ENCODE measurements around the gene CACNA1I.

The CACNA1I gene

DNA sequence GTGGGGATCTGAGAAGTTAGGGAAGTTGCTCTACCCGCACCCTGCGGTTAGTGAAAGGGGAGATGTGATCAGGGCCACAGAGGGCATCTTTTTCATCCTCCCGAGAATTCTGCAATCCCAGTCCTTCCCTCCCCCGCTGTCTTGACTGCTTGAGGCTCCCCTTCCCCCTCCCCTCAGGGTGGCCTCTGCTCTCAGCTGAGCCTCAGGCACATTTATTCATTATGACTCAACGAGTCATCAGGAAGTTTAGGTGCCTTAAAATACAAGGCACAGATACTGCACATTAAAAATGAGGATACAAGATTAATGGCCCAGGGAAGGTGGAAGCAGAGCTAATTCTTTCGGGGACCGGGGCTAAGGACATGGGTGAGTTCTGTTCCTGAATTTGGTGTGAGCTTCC, 104.0 kb downstream of the CACNA1I start:
- Histone ChIP-seq H3K27ac (ENCODE audit: low read length) (no peak overlapping the region), H3K36me3 (ENCODE audit: control insufficient read depth in 2 of 2, insufficient read depth in 2 of 2, low read length in 2 of 2) (no peaks in the 10 kb centered on the region), H3K4me1 (ENCODE audit: control insufficient read depth, insufficient read depth, low read length) (no peaks in the 10 kb centered on the region), H3K27me3 (ENCODE audit: control insufficient read depth in 1 of 2, insufficient read depth in 2 of 2, low read length in 2 of 2) (peaks cover 0 to 10% of the 10 kb centered on the region in 2 donors), H3K9ac (ENCODE audit: low read length in 2 of 2) (no peak overlapping the region), H3K4me3 (ENCODE audit: low read length in 2 of 2) (no peak overlapping the region), H3K9me3 (ENCODE audit: control insufficient read depth in 2 of 2, low read length in 2 of 2) (peaks cover 12 to 39% of the 10 kb centered on the region in 2 donors)

DNA sequence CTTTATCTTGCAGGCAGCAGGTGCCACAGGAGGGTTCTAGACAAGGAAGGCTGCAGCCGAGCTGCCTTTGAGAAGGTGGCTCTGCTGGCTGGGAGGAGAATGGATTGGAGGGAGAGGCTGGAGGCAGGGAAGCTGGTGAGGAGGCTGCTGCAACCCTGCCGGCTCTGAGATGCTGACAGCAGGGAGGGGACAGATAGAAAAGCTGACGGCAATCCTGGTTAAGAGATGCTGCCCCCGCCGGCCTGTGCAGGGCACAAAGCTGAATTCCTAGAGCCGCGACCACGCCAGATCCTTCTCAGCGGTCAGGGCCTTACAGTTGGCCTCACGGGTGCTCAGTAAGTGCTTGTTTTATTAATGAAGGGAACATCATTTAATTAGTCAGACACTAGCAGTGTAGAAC, 105.4 kb downstream of the CACNA1I start:
- Histone ChIP-seq H3K27ac (ENCODE audit: low read length) (no peak overlapping the region), H3K4me3 (ENCODE audit: low read length in 2 of 2) (no peak overlapping the region), H3K9ac (ENCODE audit: low read length in 2 of 2) (no peak overlapping the region), H3K4me1 (ENCODE audit: control insufficient read depth, insufficient read depth, low read length) (no peaks in the 10 kb centered on the region), H3K36me3 (ENCODE audit: control insufficient read depth in 2 of 2, insufficient read depth in 2 of 2, low read length in 2 of 2) (no peaks in the 10 kb centered on the region), H3K9me3 (ENCODE audit: control insufficient read depth in 2 of 2, low read length in 2 of 2) (peaks cover 12 to 26% of the 10 kb centered on the region in 2 donors), H3K27me3 (ENCODE audit: control insufficient read depth in 1 of 2, insufficient read depth in 2 of 2, low read length in 2 of 2) (peaks cover 0 to 12% of the 10 kb centered on the region in 2 donors)

DNA sequence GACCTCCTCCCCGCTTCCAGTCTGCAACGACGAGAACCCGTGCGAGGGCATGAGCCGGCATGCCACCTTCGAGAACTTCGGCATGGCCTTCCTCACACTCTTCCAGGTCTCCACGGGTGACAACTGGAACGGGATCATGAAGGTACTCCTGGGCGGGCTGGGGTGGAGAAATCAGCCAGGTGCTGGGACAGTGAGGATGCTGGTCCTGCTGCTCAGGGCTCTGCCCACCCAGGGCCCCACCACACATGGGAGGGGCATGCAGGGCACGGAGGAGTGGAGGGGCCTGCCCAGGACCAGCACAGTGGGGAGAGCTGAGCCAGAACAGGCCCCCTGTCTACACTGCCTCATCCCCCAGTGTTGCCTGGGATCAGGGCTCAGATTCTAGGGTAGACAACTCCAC, 107.4 kb downstream of the CACNA1I start:
- Histone ChIP-seq H3K4me3 (ENCODE audit: low read length in 2 of 2) (no peak overlapping the region), H3K9ac (ENCODE audit: low read length in 2 of 2) (no peak overlapping the region), H3K9me3 (ENCODE audit: control insufficient read depth in 2 of 2, low read length in 2 of 2) (peaks cover 0 to 11% of the 10 kb centered on the region in 2 donors), H3K27me3 (ENCODE audit: control insufficient read depth in 1 of 2, insufficient read depth in 2 of 2, low read length in 2 of 2) (peaks cover 0 to 16% of the 10 kb centered on the region in 2 donors), H3K4me1 (ENCODE audit: control insufficient read depth, insufficient read depth, low read length) (no peaks in the 10 kb centered on the region), H3K36me3 (ENCODE audit: control insufficient read depth in 2 of 2, insufficient read depth in 2 of 2, low read length in 2 of 2) (no peaks in the 10 kb centered on the region), H3K27ac (ENCODE audit: low read length) (no peak overlapping the region)

DNA sequence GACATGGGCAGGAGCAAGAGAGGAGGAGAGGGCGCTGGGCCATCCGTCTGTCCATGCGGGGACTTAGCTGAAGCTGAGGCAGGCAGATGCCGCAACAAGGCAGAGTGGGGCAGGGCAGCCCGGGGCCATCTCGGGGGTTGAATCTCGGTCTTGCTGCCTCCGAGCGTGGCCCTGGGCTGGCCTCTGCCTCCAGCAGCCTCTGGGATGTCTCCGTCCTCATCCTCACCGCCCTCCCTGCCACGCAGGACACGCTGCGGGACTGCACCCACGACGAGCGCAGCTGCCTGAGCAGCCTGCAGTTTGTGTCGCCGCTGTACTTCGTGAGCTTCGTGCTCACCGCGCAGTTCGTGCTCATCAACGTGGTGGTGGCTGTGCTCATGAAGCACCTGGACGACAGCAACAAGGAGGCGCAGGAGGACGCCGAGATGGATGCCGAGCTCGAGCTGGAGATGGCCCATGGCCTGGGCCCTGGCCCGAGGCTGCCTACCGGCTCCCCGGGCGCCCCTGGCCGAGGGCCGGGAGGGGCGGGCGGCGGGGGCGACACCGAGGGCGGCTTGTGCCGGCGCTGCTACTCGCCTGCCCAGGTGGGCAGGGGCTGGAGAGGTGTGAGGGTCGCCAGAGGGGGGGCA, 108.4 kb downstream of the CACNA1I start:
- Histone ChIP-seq H3K9ac (ENCODE audit: low read length in 2 of 2) (no peak overlapping the region), H3K9me3 (ENCODE audit: control insufficient read depth in 2 of 2, low read length in 2 of 2) (peaks cover 0 to 1% of the 10 kb centered on the region in 2 donors), H3K27me3 (ENCODE audit: control insufficient read depth in 1 of 2, insufficient read depth in 2 of 2, low read length in 2 of 2) (peaks cover 2 to 16% of the 10 kb centered on the region in 2 donors), H3K4me3 (ENCODE audit: low read length in 2 of 2) (no peak overlapping the region), H3K36me3 (ENCODE audit: control insufficient read depth in 2 of 2, insufficient read depth in 2 of 2, low read length in 2 of 2) (no peaks in the 10 kb centered on the region), H3K4me1 (ENCODE audit: control insufficient read depth, insufficient read depth, low read length) (no peaks in the 10 kb centered on the region), H3K27ac (ENCODE audit: low read length) (no peak overlapping the region)

DNA sequence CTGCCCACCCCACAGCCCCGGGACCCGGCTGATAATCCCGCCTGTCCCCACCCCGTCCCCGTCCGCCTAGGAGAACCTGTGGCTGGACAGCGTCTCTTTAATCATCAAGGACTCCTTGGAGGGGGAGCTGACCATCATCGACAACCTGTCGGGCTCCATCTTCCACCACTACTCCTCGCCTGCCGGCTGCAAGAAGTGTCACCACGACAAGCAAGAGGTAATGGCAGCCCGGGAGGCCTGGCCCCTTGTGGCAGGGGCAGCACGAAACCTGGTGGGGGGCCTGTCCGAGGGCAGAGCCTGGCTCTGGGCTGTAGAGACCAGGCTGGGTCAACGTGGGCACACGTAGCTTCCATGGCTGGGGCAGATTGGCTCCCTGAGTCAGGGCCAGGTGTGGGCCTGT, 109.1 kb downstream of the CACNA1I start:
- H3K9me3 ChIP-seq (ENCODE audit: control insufficient read depth in 2 of 2, low read length in 2 of 2) = no peaks in the 10 kb centered on the region
- H3K4me1 ChIP-seq (ENCODE audit: control insufficient read depth, insufficient read depth, low read length) = no peaks in the 10 kb centered on the region
- H3K36me3 ChIP-seq (ENCODE audit: control insufficient read depth in 2 of 2, insufficient read depth in 2 of 2, low read length in 2 of 2) = no peaks in the 10 kb centered on the region
- H3K27ac ChIP-seq (ENCODE audit: low read length) = no peak overlapping the region
- H3K9ac ChIP-seq (ENCODE audit: low read length in 2 of 2) = no peak overlapping the region
- H3K4me3 ChIP-seq (ENCODE audit: low read length in 2 of 2) = no peak overlapping the region
- H3K27me3 ChIP-seq (ENCODE audit: control insufficient read depth in 1 of 2, insufficient read depth in 2 of 2, low read length in 2 of 2) = peaks cover 8 to 19% of the 10 kb centered on the region in 2 donors

DNA sequence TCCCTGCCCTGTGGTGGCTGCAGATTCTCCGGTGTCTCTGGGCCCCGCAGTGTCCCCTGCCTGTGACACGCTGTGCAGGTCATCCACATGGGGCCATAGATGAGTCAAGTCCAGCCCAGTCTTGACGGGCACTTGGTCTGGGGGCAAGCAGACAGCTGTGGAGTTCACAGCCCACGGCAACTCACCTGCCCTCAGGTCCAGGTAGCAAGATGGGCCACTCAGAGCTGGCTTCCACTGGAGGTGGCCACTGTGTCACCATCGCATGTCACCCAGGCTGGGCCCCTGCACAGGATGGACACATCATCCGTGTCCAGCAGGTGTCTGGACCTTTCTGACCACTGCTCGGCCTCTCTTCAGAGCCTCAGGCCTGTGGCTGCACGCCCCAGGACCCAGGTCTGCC, 109.9 kb downstream of the CACNA1I start:
- no peak overlapping the region for H3K9ac ChIP-seq (ENCODE audit: low read length in 2 of 2)
- H3K4me3 ChIP-seq (ENCODE audit: low read length in 2 of 2) = no peak overlapping the region
- no peaks in the 10 kb centered on the region for H3K4me1 ChIP-seq (ENCODE audit: control insufficient read depth, insufficient read depth, low read length)
- no peak overlapping the region for H3K27ac ChIP-seq (ENCODE audit: low read length)
- H3K9me3 ChIP-seq (ENCODE audit: control insufficient read depth in 2 of 2, low read length in 2 of 2) = no peaks in the 10 kb centered on the region
- H3K36me3 ChIP-seq (ENCODE audit: control insufficient read depth in 2 of 2, insufficient read depth in 2 of 2, low read length in 2 of 2) = no peaks in the 10 kb centered on the region
- peaks cover 14 to 18% of the 10 kb centered on the region in 2 donors for H3K27me3 ChIP-seq (ENCODE audit: control insufficient read depth in 1 of 2, insufficient read depth in 2 of 2, low read length in 2 of 2)

DNA sequence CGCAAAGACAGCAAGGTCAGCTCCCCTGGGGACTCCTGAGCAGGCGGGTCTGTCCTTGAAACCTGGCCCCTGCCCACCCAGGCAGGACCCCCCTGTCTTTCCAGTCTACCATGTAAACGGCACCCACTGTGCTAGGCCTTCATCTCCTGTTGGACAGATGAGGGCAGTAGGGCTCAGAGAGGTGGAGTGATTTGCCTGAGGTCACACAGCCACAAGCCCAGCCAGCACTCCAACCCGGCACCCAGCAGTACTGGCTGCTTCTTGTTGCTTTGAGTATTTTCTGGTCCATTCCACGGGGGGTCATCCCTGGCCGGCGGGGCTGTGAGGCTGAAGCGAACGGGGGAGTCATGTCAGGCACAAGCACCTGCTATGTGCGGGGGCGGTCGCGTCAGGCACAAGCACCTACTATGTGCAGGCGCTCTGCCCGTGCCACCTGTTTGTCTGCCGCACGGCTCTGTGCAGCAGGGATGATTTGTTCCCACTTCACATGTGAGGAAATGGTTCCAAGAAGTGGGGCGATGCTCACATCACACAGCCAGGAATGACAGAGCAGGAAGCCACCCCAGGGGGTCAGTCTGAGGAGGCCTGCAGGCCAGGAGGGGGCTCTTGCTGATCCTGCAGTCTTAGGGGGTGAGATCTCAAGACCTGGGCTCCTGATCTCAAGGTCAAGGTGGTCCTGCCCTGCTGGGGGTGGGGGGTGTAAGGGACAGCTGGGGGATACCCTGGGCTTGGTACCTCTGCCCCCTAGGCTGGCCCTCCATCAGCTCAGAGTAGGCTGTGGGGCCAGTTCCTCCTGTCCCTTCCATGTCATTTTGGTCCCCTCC, 110.7 kb downstream of the CACNA1I start:
- Histone ChIP-seq H3K36me3 (ENCODE audit: control insufficient read depth in 2 of 2, insufficient read depth in 2 of 2, low read length in 2 of 2) (no peaks in the 10 kb centered on the region), H3K4me1 (ENCODE audit: control insufficient read depth, insufficient read depth, low read length) (peaks cover 2% of the 10 kb centered on the region), H3K9ac (ENCODE audit: low read length in 2 of 2) (no peak overlapping the region), H3K27me3 (ENCODE audit: control insufficient read depth in 1 of 2, insufficient read depth in 2 of 2, low read length in 2 of 2) (peaks cover 16 to 21% of the 10 kb centered on the region in 2 donors), H3K9me3 (ENCODE audit: control insufficient read depth in 2 of 2, low read length in 2 of 2) (no peaks in the 10 kb centered on the region), H3K27ac (ENCODE audit: low read length) (no peak overlapping the region), H3K4me3 (ENCODE audit: low read length in 2 of 2) (no peak overlapping the region)

DNA sequence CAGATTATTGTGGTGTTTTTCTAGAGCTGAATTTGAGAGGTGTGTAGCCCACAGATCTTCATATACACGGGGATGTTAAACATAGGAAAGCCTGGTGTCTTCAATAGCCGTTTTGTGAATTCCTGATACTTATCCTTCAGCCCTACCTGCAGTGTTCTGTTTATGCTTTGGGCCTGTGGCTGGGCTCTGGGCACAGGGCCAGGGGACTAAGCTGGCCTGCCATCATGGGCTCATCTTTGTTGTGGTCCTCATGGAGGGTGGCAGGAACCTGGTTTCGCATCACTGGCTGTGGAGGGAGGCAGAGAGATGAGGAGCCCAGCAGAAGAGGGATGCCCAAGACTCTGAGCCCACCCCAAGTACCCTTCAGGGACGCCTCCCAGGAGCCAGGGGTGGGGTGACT, 112.4 kb downstream of the CACNA1I start:
- peaks cover 25 to 29% of the 10 kb centered on the region in 2 donors for H3K27me3 ChIP-seq (ENCODE audit: control insufficient read depth in 1 of 2, insufficient read depth in 2 of 2, low read length in 2 of 2)
- no peak overlapping the region for H3K9ac ChIP-seq (ENCODE audit: low read length in 2 of 2)
- H3K9me3 ChIP-seq (ENCODE audit: control insufficient read depth in 2 of 2, low read length in 2 of 2) = no peaks in the 10 kb centered on the region
- peaks cover 2% of the 10 kb centered on the region for H3K4me1 ChIP-seq (ENCODE audit: control insufficient read depth, insufficient read depth, low read length)
- H3K4me3 ChIP-seq (ENCODE audit: low read length in 2 of 2) = no peak overlapping the region
- no peak overlapping the region for H3K27ac ChIP-seq (ENCODE audit: low read length)
- no peaks in the 10 kb centered on the region for H3K36me3 ChIP-seq (ENCODE audit: control insufficient read depth in 2 of 2, insufficient read depth in 2 of 2, low read length in 2 of 2)

DNA sequence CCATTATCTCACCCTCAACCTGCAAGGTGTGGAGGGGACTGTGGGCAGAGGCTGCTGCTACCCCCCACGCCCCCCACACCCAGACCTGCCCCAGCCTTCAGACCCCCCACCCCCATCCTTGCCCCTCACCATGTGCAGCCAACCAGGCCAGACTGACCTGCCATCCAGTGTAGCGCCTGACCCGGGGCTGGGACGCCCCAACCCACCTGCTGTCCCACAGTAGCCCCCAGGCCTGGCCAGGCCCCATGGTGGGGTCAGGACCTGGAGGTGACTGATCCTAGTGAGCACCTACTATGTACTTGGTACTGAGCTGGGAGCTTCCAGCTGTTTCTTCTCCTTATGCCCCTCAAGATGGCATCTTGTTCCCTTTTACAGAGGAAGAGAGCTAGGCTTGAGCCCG, 113.1 kb downstream of the CACNA1I start:
- H3K36me3 ChIP-seq (ENCODE audit: control insufficient read depth in 2 of 2, insufficient read depth in 2 of 2, low read length in 2 of 2) = no peaks in the 10 kb centered on the region
- H3K4me3 ChIP-seq (ENCODE audit: low read length in 2 of 2) = no peak overlapping the region

DNA sequence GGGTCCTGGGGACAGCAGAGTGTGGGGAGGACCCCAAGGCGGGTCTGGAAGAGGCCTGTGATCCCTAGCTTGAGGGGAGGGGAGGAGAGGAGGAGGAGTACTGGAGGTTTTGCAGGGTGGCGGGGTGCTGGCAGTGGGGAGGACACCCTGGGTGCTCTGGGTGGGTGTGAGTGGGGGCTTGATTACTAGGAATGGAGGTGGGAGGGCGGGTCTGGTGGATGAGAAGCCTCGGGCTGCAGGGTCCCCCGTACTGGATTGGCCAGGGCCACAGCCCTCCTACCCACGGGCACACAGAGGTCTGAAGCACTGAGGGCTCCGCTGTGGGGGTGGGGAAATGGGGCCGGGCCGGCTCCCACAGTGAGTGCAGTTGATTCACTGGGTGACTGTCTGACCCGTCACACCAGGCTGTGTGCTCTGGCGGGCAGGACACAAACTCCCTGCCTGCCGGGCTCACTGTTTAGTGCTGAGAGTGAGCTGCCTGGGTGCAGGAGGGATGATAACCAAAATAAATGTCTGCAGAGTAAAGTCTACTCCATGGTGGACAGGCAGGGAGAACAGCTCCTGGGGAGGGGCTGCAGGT, 114.2 kb downstream of the CACNA1I start:
- Histone ChIP-seq H3K4me3 (ENCODE audit: low read length in 2 of 2) (no peak overlapping the region), H3K27me3 (ENCODE audit: control insufficient read depth in 1 of 2, insufficient read depth in 2 of 2, low read length in 2 of 2) (peaks cover 33 to 34% of the 10 kb centered on the region in 2 donors), H3K36me3 (ENCODE audit: control insufficient read depth in 2 of 2, insufficient read depth in 2 of 2, low read length in 2 of 2) (no peaks in the 10 kb centered on the region), H3K9ac (ENCODE audit: low read length in 2 of 2) (no peak overlapping the region), H3K4me1 (ENCODE audit: control insufficient read depth, insufficient read depth, low read length) (peaks cover 2% of the 10 kb centered on the region), H3K9me3 (ENCODE audit: control insufficient read depth in 2 of 2, low read length in 2 of 2) (no peaks in the 10 kb centered on the region), H3K27ac (ENCODE audit: low read length) (no peak overlapping the region)

More for the DNA sequence above, 113.1 kb downstream of the CACNA1I start:
- peaks cover 29 to 33% of the 10 kb centered on the region in 2 donors for H3K27me3 ChIP-seq (ENCODE audit: control insufficient read depth in 1 of 2, insufficient read depth in 2 of 2, low read length in 2 of 2)
- H3K27ac ChIP-seq (ENCODE audit: low read length) = no peak overlapping the region
- H3K9ac ChIP-seq (ENCODE audit: low read length in 2 of 2) = no peak overlapping the region
- H3K4me1 ChIP-seq (ENCODE audit: control insufficient read depth, insufficient read depth, low read length) = peaks cover 2% of the 10 kb centered on the region
- no peaks in the 10 kb centered on the region for H3K9me3 ChIP-seq (ENCODE audit: control insufficient read depth in 2 of 2, low read length in 2 of 2)

Measured in stomach smooth muscle (tissue), 2 donors.